ENCODE data around the gene ANKRD11. TPM values are rescaled to one million over a fixed set of nuclear protein-coding genes. Genes with fewer than 3 reads are reported as not detected.

ANKRD11 gene
- polyA plus RNA-seq, 3 donors: 98.3 to 127 (median 111) TPM

DNA sequence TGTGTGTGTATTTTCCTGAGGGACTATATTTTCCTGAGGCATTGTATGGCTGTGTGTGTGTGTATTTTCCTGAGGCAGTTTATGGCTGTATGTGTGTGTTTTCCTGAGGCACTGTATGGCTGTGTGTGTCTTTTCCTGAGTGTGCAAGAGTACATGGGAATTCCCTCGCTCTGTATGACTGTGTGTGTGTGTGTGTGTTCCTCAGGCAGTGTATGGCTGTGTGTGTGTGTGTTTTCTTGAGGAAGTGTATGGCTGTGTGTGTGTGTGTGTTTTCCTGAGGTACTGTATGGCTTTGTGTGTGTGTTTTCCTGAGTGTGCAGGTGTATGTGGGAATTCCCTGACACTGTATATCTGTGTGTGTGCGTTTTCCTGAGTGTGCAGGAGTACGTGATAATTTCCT lies 268.8 kb downstream of the ANKRD11 start:
- DNase-seq (ENCODE audit: extremely low read depth in 1 of 11, low read depth in 9 of 11, low spot score in 4 of 11): no peak

DNA sequence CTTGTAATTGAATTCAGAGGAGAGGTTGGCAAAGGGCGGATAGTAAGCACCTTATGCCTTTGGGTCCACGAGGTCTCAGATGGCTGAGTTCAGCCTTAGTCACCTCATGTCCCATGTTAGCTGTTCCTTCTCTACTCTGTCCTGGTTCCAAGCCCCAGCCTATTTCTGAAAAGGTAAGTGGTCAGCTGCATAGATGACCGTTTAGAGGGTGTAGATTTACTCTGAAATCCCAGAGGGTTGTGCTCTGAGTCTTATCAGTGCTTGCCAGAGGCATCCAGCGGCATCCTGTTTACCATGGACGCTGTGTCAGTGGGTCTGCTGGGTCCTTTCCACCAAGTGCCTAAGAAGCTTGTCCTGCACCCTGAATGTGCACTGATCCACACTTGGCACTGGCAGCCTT lies 271.0 kb downstream of the ANKRD11 start:
- DNase-seq (ENCODE audit: extremely low read depth in 1 of 11, low read depth in 9 of 11, low spot score in 4 of 11): no peak

Other genes with a start within 250 kb of the ANKRD11 start
- 100 to 1,000 TPM in 1 of 3 donors, 10 to 100 TPM in 2; 92.6 to 132 (median 98.7) TPM for gene SPG7, start 17.8 kb upstream of the ANKRD11 start, polyA plus RNA-seq (ENCODE audit: insufficient read length in 3 of 3)
- 1,000 to 10,000 TPM; 1,503 to 2,429 (median 2,392) TPM for gene RPL13, start 70.1 kb upstream of the ANKRD11 start, polyA plus RNA-seq (ENCODE audit: insufficient read length in 3 of 3)
- 1 to 10 TPM; 6.6 to 7.7 (median 6.8) TPM for gene CPNE7, start 85.2 kb upstream of the ANKRD11 start, polyA plus RNA-seq (ENCODE audit: insufficient read length in 3 of 3)
- 10 to 100 TPM; 28.6 to 62.6 (median 43.9) TPM for gene DPEP1, start 123.1 kb upstream of the ANKRD11 start, polyA plus RNA-seq (ENCODE audit: insufficient read length in 3 of 3)
- gene CHMP1A, start 167.1 kb upstream of the ANKRD11 start, polyA plus RNA-seq (ENCODE audit: insufficient read length in 3 of 3): 10 to 100 TPM; 60.4 to 83.1 (median 79.7) TPM
- gene SPATA33, start 167.3 kb upstream of the ANKRD11 start, polyA plus RNA-seq (ENCODE audit: insufficient read length in 3 of 3): 10 to 100 TPM; 16.5 to 17.2 (median 16.6) TPM
- gene CDK10, start 196.1 kb upstream of the ANKRD11 start, polyA plus RNA-seq (ENCODE audit: insufficient read length in 3 of 3): 100 to 1,000 TPM in 2 of 3 donors, 10 to 100 TPM in 1; 90.3 to 167 (median 127) TPM
- 10 to 100 TPM in 1 of 3 donors, 1 to 10 TPM in 2; 5.2 to 11.2 (median 8.2) TPM for gene SPATA2L, start 211.1 kb upstream of the ANKRD11 start, polyA plus RNA-seq (ENCODE audit: insufficient read length in 3 of 3)
- gene VPS9D1, start 230.3 kb upstream of the ANKRD11 start, polyA plus RNA-seq (ENCODE audit: insufficient read length in 3 of 3): 10 to 100 TPM; 10.2 to 16.5 (median 13.1) TPM
- gene ZNF276, start 231.0 kb upstream of the ANKRD11 start, polyA plus RNA-seq (ENCODE audit: insufficient read length in 3 of 3): 10 to 100 TPM; 24.3 to 34.7 (median 29.5) TPM